GM19452 (cell line): ENCODE results near the gene PHACTR4.
"Not testable (repeated sequence)": the region's sequence is repeated elsewhere in the genome, so short reads cannot be mapped to it uniquely, and the experiment has no call there.

Experiments used
- ATAC-seq: cut with Tn5 transposase; IDR thresholded peaks from one replicate; pipeline ENCODE4 v1.9.1; 2021; ENCODE audit not compliant: unreplicated experiment

Gene PHACTR4

GRCh38 chr1:28519946-28520725 lies 150.6 kb downstream of the PHACTR4 start:
- ATAC-seq = no peak

DNA sequence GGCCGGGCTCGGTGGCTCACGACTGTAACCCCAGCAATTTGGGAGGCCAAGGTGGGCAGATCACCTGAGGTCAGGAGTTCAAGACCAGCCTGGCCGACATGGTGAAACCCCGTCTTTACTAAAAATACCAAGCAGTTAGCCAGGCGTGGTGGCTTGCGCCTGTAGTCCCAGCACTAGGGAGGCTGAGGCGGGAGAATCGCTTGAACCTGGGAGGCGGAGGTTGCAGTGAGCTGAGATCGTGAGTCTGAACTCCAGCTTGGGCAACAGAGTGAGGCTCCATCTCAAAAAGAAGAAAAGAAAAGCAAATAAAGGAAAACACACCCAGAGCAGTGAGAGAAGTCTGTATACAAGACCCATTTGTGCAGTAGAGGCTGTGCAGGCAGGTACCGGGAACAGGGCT lies 151.3 kb downstream of the PHACTR4 start:
- not testable (repeated sequence) for ATAC-seq

DNA sequence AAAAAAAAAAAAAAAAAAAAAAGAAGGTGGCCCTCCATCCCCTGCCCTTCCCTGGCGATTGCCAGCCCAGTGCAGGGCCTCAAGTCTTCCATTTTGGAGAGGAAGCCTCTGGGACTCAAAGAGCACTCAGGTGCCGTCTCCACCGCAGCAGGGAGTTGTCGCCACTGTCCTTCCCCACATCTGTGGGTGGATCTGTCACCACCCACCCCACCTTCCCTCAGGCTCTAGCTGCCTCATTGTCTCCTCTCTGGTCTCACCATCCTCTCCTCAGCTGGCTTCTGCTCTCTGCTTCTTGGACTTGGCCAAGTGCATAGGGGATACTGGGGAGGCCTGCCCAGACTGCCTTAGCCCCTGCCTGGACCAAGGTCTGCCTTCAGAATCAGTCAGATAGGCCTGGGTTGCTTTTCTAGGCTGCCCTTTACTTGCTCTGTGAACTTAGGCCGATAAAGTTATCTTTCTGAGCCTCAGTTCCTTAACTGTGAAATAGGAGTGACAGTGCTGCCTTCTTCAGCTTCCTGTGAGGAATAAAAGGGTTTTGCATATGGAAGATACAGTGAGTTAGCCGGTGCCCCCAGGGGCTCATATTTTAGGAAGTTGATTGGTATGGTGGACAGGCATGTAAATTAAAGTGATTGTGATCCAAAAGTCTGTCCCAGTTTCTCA lies 152.1 kb downstream of the PHACTR4 start:
- ATAC-seq = no peak

- ATAC-seq = not testable (repeated sequence)
Observed at GRCh38 chr1:28522537-28522936, 153.0 kb downstream of the PHACTR4 start.

GRCh38 chr1:28525002-28525642 lies 155.6 kb downstream of the PHACTR4 start:
- ATAC-seq = not testable (repeated sequence)

DNA sequence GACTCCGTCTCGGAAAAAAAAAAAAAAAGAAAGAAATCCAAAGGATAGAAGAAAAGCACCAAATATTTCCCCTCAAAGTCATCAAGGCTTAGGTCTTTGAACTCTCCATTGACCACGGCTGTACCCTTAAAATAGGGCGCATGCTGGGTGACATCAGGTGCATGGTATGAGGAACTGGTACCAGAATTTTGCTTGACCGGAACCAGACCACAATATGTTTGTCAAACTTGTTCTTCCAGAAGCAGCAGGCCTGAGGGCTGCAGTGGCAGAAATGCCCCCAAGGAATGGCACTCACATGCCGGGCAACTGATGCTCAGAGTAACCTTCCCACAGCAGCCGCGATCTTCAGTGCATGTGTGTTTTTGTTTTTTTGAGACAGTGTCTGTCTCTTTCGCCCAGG lies 157.3 kb downstream of the PHACTR4 start:
- no peak for ATAC-seq

GRCh38 chr1:28530456-28530855 lies 160.9 kb downstream of the PHACTR4 start:
- no peak for ATAC-seq

DNA sequence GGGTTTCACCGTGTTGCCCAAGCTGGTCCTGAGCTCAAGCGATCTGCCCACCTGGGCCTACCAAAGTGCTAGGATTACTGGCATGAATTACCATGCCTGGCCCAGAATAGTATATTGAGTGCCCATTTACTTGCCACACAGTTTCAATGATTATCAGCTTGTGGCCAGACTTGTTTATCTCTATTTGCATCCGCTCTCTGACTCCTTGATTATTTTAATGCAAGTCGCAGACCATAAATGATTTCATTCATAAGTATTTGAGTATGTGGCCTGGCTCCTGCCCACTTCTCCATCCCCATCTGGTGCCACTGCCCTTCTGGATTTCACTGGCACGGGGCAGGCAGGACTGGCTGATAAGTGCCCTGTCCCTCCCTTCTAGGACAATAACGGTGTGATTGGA lies 165.1 kb downstream of the PHACTR4 start:
- no peak for ATAC-seq

GRCh38 chr1:28535180-28535579 lies 165.6 kb downstream of the PHACTR4 start:
- no peak for ATAC-seq

DNA sequence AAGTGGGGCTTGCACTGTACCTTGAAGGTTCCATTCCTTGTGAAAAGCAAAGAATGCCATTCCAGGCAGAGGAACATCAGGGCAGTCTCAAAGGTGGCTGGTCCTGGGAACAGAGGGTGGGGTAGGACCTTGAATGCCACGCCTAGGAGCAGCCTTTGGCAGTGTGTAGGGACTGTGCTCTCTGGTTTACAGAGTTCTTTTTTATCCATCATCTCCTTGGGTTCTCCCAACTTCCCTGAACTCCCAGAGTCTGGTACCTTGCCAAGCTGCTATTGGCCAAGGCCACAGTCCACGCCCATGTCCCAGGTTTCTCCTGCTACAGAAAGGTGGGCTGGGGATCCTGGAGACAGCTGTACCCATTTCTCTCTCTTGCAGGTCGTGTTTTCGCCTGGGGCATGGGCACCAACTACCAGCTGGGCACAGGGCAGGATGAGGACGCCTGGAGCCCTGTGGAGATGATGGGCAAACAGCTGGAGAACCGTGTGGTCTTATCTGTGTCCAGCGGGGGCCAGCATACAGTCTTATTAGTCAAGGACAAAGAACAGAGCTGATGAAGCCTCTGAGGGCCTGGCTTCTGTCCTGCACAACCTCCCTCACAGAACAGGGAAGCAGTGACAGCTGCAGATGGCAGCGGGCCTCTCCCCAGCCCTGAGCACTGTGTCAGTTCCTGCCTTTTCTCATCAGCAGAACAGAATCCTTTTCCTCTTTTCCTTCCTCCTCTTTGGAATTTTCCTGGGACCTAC lies 168.1 kb downstream of the PHACTR4 start:
- ATAC-seq = no peak

- ATAC-seq = no peak
Observed at GRCh38 chr1:28538286-28538685, 168.7 kb downstream of the PHACTR4 start.

DNA sequence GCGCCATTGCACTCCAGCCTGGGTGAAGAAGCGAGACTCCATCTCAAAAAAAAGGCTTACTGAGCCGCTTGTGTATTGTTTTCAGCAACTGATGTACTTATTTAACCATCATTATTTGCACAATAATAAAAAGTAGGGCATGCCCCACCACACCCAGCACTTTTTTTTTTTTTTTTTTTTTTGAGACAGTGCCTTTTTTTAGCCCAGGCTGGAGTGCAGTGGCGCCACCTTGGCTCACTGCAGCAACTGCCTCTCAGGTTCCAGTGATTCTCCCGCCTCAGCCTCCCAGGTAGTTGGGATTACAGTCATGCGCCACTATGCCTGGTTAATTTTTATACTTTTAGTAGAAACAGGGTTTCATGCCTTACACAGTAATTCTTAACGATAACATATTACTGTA lies 171.1 kb downstream of the PHACTR4 start:
- ATAC-seq = no peak

GRCh38 chr1:28541414-28542015 lies 172.0 kb downstream of the PHACTR4 start:
- not testable (repeated sequence) for ATAC-seq

- ATAC-seq = no peak
Observed at GRCh38 chr1:28545246-28545628, 175.7 kb downstream of the PHACTR4 start.

DNA sequence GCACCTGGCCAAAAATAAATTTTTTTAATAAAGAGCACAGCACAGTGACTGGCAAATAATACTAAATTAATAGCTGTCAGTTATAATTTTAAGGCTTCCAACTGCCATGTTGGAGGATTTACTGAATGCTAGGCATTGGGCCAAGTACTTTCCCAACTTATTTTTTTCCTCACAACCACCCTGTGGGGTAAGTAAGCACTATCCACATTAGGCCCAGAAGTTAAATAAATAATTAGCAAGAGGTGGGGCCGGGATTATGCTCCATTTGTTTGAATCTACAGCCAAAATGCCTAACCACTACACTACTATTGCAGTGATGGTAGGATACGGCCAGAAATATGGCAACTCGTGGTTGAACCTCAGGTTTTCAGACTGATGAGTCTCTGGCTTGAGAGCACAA lies 178.8 kb downstream of the PHACTR4 start:
- no peak for ATAC-seq
